K562 (cell line): ENCODE data around the gene PHLDA3. TPM values are rescaled to one million over a fixed set of nuclear protein-coding genes. Genes with fewer than 3 reads are reported as not detected.

ENCODE experiments used
- CBFA2T3 ChIP-seq: fragments of 450-650 bp; IDR thresholded peaks from 2 replicates; pipeline ENCODE4 v1.6.1; 2017
- CTBP1 ChIP-seq: fragments of 450-650 bp; IDR thresholded peaks from 2 replicates; pipeline ENCODE4 v1.6.1; 2016; ENCODE audit warnings: borderline replicate concordance
- DPF2 ChIP-seq: fragments of 450-650 bp; IDR thresholded peaks from 2 replicates; pipeline ENCODE4 v1.6.1; 2016
- EP300 ChIP-seq: IDR thresholded peaks from 2 replicates; pipeline ENCODE4 v1.6.1; 2012; ENCODE audit warnings: low read length, improper control_type of control experiment
- FOXK2 ChIP-seq, 2 experiments: fragments of 450-650 bp; IDR thresholded peaks in 1 of 2; conservative IDR thresholded peaks in 1 of 2; 2 replicates each; pipeline ENCODE4 v1.6.1; 2016; ENCODE audit warnings: low read depth in 2 of 2, mild to moderate bottlenecking in 1 of 2
- JUND ChIP-seq, 2 experiments: IDR thresholded peaks; 2 replicates in 1 of 2; 3 replicates in 1 of 2; pipeline ENCODE4 v1.6.1; 2011; ENCODE audit warnings: borderline replicate concordance in 2 of 2, low read depth in 2 of 2, low read length in 2 of 2, improper control_type of control experiment in 1 of 2, missing biosample characterization in 1 of 2, missing genetic modification characterization in 1 of 2, missing genetic modification reagents in 1 of 2
- MCM7 ChIP-seq, 2 experiments: fragments of 450-650 bp; IDR thresholded peaks; 2 replicates each; pipeline ENCODE4 v1.6.1; 2016 to 2018
- MEIS2 ChIP-seq: fragments of 450-650 bp; IDR thresholded peaks from 2 replicates; pipeline ENCODE4 v1.6.1; 2014; ENCODE audit warnings: mild to moderate bottlenecking; ENCODE audit not compliant: partially characterized antibody
- NCOR1 ChIP-seq: fragments of 450-650 bp; IDR thresholded peaks from 2 replicates; pipeline ENCODE4 v1.6.1; 2016; ENCODE audit warnings: mild to moderate bottlenecking, moderate library complexity
- NFIC ChIP-seq: fragments of 450-650 bp; IDR thresholded peaks from 2 replicates; pipeline ENCODE4 v1.6.1; 2017; ENCODE audit warnings: mild to moderate bottlenecking, inconsistent platforms
- SMARCA4 ChIP-seq: fragments of 450-650 bp; IDR thresholded peaks from 2 replicates; pipeline ENCODE4 v1.6.1; 2016
- TEAD4 ChIP-seq, 2 experiments: sonication (generic) in 1 of 2; formaldehyde crosslinking in 1 of 2; IDR thresholded peaks; 2 replicates each; pipeline versions ENCODE4 v1.6.1 to v1.8.0; 2012 to 2022; ENCODE audit warnings: borderline replicate concordance in 1 of 2, inconsistent platforms in 1 of 2, low read length in 1 of 2, mild to moderate bottlenecking in 1 of 2, missing genetic modification reagents in 1 of 2
- polyA plus RNA-seq, 8 experiments: library from polyadenylated mRNA; depleted of rRNA in 4 of 8; stranded (reverse) in 5 of 8; unstranded in 3 of 8; fragments of >200 nt; fragmentation: Nextera tagmentation in 2 of 8; fragmentation: Illumina TruSeq in 1 of 8; extraction: Ambion mirVana in 2 of 8; extraction: Trizol in 1 of 8; gene quantifications; 2 replicates each; pipeline versions ENCODE4 v1.2.1 to v1.2.3, GENCODE V29; 2011 to 2014; ENCODE audit warnings: inconsistent platforms in 1 of 8, missing spikeins in 1 of 8
- total RNA-seq, 7 experiments: library from RNA; depleted of rRNA in 6 of 7; stranded (reverse); fragments of >200 nt in 6 of 7; fragmentation: Illumina TruSeq in 2 of 7; extraction: Trizol in 2 of 7; gene quantifications; 2 replicates each; pipeline versions ENCODE4 v1.2.1 to v1.2.3, GENCODE V29; 2011 to 2021; ENCODE audit warnings: low replicate concordance in 1 of 7
- TF ChIP-seq, protein P1 (sequence below), 2 experiments: IDR thresholded peaks in 1 of 2; conservative IDR thresholded peaks in 1 of 2; 2 replicates each; pipeline ENCODE4 v1.6.1; 2016; ENCODE audit warnings: low read depth in 2 of 2, mild to moderate bottlenecking in 1 of 2, missing compliant biosample characterization in 1 of 2, missing genetic modification characterization in 1 of 2, moderate library complexity in 1 of 2
- TF ChIP-seq, protein P2 (sequence below): fragments of 450-650 bp; formaldehyde crosslinking; IDR thresholded peaks from 2 replicates; pipeline ENCODE4 v1.4.0; 2022; ENCODE audit warnings: mild to moderate bottlenecking, moderate library complexity
- TF ChIP-seq, protein P3 (sequence below): sonication (generic); IDR thresholded peaks from 2 replicates; pipeline ENCODE4 v1.6.1; 2016
- TF ChIP-seq, protein P4 (sequence below), 2 experiments: fragments of 450-650 bp; IDR thresholded peaks; 2 replicates each; pipeline ENCODE4 v1.6.1; 2018; ENCODE audit warnings: mild to moderate bottlenecking in 2 of 2, low read depth in 1 of 2; ENCODE audit not compliant: partially characterized antibody in 2 of 2
- TF ChIP-seq, protein P5 (sequence below): sonication (generic); formaldehyde crosslinking; IDR thresholded peaks from 2 replicates; pipeline ENCODE4 v1.9.0; 2022; ENCODE audit warnings: mild to moderate bottlenecking, missing genetic modification reagents

PHLDA3 gene
- total and polyA plus RNA-seq, 9 of the 15 experiments (the other 6 are each of a cell fraction or from before 2014, with no cell fraction given) = 0.11 to 0.27 TPM; not detected in 7

DNA sequence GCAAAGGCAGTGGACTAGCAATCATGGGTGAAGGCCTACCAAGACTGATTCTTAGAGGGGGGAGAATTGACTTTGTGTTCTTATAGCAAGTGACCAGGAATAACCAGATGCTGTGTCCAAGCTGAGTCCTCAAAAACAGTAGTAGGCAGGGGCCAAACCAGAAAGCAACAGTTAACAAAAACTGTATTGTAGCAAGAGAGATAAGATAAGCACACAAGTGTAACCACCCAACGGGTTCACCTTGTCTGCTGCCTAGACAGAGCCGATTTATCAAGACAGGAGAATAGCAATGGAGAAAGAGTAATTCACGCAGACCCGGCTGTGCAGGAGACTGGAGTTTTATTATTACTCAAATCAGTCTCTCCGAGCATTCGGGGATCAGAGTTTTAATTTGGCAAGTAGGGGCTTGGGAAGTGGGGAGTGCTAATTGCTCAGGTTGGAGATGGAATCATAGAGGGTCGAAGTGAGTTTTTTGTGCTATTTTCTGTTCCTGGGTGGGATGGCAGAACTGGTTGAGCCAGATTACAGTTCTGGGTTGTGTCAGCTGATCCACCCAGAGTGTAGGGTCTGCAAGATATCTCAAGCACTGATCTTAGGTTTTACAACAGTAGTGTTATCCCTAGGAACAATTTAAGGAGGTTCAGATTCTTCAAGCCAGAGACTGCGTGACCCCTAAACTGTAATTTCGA, 46.2 kb upstream of the PHLDA3 start (continued):
- TF ChIP-seq, protein P1, sequence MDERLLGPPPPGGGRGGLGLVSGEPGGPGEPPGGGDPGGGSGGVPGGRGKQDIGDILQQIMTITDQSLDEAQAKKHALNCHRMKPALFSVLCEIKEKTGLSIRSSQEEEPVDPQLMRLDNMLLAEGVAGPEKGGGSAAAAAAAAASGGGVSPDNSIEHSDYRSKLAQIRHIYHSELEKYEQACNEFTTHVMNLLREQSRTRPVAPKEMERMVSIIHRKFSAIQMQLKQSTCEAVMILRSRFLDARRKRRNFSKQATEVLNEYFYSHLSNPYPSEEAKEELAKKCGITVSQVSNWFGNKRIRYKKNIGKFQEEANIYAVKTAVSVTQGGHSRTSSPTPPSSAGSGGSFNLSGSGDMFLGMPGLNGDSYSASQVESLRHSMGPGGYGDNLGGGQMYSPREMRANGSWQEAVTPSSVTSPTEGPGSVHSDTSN (CRISPR knock-in tag; IDR thresholded peaks at IDR 0.05; ENCODE audit: low read depth) = no peak
- TF ChIP-seq, protein P1 (tag; conservative IDR thresholded peaks at IDR 0.05; ENCODE audit: low read depth) = peak; percentile 22; the same call in 1 of the 2 replicates
- TF ChIP-seq, protein P2, sequence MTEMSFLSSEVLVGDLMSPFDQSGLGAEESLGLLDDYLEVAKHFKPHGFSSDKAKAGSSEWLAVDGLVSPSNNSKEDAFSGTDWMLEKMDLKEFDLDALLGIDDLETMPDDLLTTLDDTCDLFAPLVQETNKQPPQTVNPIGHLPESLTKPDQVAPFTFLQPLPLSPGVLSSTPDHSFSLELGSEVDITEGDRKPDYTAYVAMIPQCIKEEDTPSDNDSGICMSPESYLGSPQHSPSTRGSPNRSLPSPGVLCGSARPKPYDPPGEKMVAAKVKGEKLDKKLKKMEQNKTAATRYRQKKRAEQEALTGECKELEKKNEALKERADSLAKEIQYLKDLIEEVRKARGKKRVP (CRISPR knock-in tag) = no peak
- peak; percentile 78 for TF ChIP-seq EP300
- TF ChIP-seq, protein P3, sequence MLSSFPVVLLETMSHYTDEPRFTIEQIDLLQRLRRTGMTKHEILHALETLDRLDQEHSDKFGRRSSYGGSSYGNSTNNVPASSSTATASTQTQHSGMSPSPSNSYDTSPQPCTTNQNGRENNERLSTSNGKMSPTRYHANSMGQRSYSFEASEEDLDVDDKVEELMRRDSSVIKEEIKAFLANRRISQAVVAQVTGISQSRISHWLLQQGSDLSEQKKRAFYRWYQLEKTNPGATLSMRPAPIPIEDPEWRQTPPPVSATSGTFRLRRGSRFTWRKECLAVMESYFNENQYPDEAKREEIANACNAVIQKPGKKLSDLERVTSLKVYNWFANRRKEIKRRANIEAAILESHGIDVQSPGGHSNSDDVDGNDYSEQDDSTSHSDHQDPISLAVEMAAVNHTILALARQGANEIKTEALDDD = peak; percentile 88
- TF ChIP-seq, protein P4, sequence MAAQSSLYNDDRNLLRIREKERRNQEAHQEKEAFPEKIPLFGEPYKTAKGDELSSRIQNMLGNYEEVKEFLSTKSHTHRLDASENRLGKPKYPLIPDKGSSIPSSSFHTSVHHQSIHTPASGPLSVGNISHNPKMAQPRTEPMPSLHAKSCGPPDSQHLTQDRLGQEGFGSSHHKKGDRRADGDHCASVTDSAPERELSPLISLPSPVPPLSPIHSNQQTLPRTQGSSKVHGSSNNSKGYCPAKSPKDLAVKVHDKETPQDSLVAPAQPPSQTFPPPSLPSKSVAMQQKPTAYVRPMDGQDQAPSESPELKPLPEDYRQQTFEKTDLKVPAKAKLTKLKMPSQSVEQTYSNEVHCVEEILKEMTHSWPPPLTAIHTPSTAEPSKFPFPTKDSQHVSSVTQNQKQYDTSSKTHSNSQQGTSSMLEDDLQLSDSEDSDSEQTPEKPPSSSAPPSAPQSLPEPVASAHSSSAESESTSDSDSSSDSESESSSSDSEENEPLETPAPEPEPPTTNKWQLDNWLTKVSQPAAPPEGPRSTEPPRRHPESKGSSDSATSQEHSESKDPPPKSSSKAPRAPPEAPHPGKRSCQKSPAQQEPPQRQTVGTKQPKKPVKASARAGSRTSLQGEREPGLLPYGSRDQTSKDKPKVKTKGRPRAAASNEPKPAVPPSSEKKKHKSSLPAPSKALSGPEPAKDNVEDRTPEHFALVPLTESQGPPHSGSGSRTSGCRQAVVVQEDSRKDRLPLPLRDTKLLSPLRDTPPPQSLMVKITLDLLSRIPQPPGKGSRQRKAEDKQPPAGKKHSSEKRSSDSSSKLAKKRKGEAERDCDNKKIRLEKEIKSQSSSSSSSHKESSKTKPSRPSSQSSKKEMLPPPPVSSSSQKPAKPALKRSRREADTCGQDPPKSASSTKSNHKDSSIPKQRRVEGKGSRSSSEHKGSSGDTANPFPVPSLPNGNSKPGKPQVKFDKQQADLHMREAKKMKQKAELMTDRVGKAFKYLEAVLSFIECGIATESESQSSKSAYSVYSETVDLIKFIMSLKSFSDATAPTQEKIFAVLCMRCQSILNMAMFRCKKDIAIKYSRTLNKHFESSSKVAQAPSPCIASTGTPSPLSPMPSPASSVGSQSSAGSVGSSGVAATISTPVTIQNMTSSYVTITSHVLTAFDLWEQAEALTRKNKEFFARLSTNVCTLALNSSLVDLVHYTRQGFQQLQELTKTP (IDR thresholded peaks at IDR 0.05; ENCODE audit: low read depth in 1 of 2, partially characterized antibody in 2 of 2) = no peak
- peak; percentile 13; the same call in 1 of the 2 replicates for TF ChIP-seq JUND (IDR thresholded peaks at IDR 0.05; ENCODE audit: borderline replicate concordance, low read depth, low read length)
- TF ChIP-seq JUND (tag; IDR thresholded peaks at IDR 0.05; ENCODE audit: borderline replicate concordance, low read depth, low read length) = no peak
- TF ChIP-seq NCOR1 = peak; percentile 50; the same call in 1 of the 2 replicates
- peak in 1 of 2 experiments; percentile 39; a peak in 1 of 4 replicates for TF ChIP-seq FOXK2 (conservative IDR thresholded peaks at IDR 0.05 in 1 of 2, IDR thresholded peaks at IDR 0.05 in 1 of 2; ENCODE audit: low read depth in 2 of 2)
- TF ChIP-seq CTBP1 = peak; percentile 29; the same call in 1 of the 2 replicates
- TF ChIP-seq SMARCA4 = peak; percentile 68
- peak; percentile 35; the same call in 1 of the 2 replicates for TF ChIP-seq TEAD4 (IDR thresholded peaks at IDR 0.05; ENCODE audit: low read length)
- no peak for TF ChIP-seq TEAD4 (CRISPR knock-in tag; IDR thresholded peaks at IDR 0.05; ENCODE audit: borderline replicate concordance)
- TF ChIP-seq DPF2 = peak; percentile 67
- TF ChIP-seq, protein P5, sequence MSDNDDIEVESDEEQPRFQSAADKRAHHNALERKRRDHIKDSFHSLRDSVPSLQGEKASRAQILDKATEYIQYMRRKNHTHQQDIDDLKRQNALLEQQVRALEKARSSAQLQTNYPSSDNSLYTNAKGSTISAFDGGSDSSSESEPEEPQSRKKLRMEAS (CRISPR knock-in tag) = no peak
- peak; percentile 53 for TF ChIP-seq MEIS2
- no peak for TF ChIP-seq MCM7 (IDR thresholded peaks at IDR 0.05)
- peak; percentile 73 for TF ChIP-seq CBFA2T3
- TF ChIP-seq NFIC = no peak
